CD4-positive, alpha-beta T cell treated with Interleukin-21 for 1 hour (primary cell): Measurements from ENCODE around the gene BSN.

Experiments used
- DNase-seq: peaks from one replicate; pipeline ENCODE4 v3.0.0-alpha.2; 2020

Gene BSN

GRCh38 chr3:49602049-49602554 lies 47.8 kb downstream of the BSN start:
- DNase-seq, result no peak

GRCh38 chr3:49602877-49603411 lies 48.7 kb downstream of the BSN start:
- peak; percentile 61 for DNase-seq

DNA sequence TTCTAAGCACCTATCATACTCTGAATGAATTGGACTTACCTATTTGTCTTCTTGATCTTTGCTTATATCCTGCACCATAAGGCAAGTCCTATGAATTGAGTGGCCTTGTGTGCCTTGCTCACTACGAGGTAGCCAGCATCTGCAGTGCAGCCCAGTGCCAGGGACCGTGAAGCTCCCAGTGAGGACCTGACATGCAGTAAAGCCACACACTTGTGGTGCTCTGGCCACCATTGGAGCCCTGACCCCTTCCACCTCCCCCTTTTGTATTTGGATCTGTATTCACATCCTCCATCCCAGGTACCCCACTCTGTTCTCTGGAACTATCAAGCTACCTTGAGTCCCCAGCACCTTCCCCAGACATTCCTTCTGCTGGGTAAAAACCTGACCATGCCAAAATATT lies 52.1 kb downstream of the BSN start:
- DNase-seq, result no peak

DNA sequence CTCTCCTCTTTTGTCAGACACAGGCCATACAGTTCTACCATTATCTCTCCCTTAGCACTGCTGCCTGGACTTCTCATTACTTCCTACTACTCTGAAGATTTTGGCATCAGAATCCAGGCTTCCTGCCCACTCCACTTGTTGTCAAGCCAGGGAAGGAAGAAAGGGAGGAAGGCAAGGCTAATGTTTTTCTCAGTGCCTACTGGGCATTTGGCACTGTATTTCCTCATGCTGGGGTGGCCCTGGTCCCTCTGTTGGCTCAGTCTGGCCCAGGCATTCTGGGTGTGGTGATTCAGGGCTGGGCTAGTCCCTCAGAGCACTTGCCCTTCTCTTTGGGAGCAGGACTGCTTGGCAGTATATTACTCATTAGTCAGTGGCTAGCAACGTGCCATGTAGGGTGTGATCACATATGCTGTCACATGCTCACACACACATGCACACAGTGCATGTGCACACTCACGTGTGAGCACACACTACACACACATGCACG lies 52.9 kb downstream of the BSN start:
- no peak for DNase-seq

DNA sequence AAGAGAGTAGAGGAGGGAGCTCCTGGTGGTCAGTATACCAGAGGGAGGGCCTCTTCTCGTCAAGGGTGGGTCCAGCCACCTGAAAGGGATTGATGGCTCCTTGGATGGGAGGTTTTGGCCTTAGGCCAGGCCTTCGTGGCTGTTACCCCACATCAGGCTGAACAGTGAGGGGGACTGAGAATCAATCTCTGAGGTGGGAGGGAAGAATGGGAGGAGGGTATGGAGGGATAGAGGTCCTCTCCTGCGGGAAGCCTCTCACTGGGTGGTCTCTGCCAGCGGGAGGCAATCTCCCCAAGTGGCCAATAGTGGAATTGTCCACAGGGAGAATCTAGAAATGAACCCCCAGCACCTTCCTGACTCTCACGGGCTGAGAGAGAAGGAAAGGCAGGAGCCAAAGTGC lies 53.5 kb downstream of the BSN start:
- no peak for DNase-seq

- DNase-seq, result no peak
Measured at GRCh38 chr3:49609314-49609713, 55.0 kb downstream of the BSN start.

DNA sequence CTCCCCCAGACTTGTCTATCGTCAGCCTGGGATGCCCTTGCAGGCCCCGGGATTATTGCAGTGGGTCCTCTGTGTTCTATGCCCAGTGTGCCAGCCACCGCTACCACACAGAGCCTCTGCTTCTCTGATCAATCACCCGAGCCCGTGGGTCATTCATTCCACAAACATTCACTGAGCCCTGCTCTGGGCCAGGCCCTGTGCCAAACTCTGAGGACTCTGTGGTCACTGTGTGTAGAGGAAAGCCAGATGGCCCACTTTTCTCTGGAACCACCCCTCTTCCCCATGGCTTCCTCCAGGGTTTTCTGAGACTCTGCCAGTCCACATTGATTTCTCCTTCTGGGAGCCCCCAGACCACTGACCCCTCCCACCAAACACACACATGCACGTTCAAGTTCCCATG lies 55.5 kb downstream of the BSN start:
- DNase-seq, result no peak

DNA sequence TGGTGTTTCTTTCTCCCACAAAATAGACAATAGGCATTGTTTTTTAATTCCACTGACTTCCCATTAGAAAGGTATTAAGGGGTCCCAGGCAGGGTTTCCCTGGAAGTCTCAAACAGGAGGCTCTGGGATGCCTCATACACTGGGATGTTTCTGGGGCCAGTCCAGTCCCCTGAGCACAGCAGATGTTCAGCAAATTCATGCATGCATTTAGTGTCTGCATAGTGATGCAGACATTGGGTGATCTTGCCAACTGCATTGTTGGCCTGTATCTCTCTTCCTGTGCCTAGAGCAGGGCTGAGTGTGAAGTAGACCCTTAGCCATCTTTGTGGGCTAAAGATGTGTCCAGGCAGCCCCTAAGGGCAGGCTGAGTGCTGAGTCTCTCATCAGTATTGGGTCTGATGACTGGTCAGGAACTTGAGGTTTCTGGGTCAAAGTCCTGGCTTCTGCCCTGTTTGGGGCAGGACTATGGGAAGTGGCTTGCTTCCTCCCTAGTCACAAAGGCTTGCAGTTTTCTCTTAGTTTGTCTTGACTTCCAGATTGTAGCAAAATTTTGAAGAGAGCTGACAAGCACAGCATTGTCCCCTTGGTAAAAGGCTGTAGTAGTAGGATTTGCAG lies 56.5 kb downstream of the BSN start:
- DNase-seq, result no peak

DNA sequence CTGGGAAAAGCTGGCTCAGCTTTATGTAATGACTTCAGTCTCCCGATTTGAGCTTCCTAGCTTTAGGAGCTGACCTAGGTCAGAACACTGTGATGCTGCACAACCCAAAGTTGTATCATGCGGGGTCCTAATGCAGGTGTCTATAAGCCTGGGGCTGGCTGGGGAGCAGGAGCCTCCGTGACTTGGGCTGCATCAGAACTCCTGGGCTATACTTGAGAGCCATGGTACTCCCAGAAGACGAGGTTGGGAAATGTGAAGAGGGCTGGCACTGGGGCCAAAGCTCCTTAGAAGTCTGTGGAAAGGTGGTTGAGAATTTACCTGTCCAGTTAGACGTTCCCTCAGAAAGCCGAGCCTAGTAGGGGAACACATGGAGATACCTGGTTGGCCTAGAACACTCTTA lies 57.0 kb downstream of the BSN start:
- DNase-seq, result no peak

GRCh38 chr3:49611719-49612118 lies 57.4 kb downstream of the BSN start:
- DNase-seq, result no peak

- DNase-seq, result no peak
Measured at GRCh38 chr3:49614936-49615335, 60.7 kb downstream of the BSN start.

DNA sequence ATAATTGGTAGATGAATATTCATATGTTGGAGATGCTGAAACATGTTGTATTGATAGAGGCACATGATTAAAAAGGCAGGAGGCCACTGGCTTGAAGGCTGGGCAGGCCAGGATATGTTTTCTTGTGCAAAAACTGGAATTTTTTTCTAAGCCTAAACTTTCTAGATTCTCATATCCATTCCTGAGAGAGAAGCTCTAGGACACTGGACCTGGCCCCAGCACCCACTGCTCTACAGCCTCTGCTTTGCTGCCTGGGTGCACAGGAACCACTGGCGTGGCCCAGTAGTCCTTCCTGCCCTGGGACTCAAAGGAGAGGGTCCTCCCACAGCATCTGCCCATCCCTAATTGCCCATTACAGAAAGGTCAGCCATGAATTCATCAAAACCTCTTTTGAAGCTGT lies 61.8 kb downstream of the BSN start:
- no peak for DNase-seq

DNA sequence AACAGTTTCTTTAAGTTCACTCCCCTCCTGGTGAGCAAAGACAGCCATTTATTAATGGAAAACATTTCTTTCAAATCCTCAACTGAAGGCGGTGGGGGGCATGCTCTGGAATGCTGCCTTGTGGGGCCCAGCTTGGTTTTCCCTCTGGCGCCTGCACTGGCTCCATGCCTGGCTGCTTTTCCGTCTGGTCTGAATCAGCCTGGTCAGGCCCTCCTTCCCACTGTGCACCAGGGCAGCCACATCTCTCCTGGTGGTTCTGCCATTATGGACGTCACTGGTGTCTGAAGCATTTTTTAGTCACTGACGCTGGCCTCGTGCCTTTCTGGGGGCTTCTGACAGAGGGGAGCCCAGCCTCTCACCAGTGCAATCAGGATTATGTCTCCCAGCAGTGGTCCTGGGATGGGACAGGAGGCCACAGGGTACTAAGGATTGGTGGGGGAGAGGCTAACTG lies 62.2 kb downstream of the BSN start:
- no peak for DNase-seq

- DNase-seq, result no peak
Measured at GRCh38 chr3:49617390-49618013, 63.2 kb downstream of the BSN start.

GRCh38 chr3:49618412-49618811 lies 64.1 kb downstream of the BSN start:
- no peak for DNase-seq

DNA sequence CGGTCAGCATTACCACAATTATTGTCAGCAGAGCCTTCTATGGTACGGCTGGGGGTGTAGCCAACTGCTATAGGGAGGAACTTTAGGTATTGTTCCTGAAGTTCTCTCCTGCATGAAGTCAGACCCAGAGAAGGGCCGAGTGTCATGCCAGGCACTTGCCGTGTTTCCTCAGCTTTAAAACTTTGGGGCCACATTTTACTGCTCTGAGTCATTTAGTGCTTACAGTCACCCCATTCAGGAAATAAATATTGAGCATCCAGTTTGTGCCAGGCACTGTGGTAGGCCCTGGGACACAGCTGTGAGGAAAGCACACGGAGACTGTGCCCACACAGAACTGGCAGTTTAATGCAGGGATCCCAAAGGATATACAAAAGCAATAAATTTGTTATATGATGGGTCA lies 65.4 kb downstream of the BSN start:
- DNase-seq, result no peak

- no peak for DNase-seq
Measured at GRCh38 chr3:49620728-49621127, 66.5 kb downstream of the BSN start.

- no peak for DNase-seq
Measured at GRCh38 chr3:49623071-49623470, 68.8 kb downstream of the BSN start.

DNA sequence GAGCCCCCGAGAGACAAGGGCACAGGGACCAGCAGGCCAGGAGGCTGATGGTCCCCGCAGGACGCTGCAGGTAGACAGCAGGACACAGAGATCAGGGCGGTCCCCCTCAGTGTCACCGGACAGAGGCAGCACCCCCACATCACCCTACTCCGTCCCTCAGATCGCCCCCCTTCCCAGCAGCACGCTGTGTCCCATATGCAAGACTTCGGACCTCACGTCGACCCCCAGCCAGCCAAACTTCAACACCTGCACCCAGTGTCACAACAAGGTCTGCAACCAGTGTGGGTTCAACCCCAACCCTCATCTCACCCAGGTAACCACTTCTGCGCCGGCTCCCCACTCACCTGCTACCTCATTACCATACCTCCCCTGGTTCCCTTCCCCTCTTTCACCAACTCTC lies 70.8 kb downstream of the BSN start:
- DNase-seq, result no peak

- DNase-seq, result no peak
Measured at GRCh38 chr3:49626101-49626581, 71.9 kb downstream of the BSN start.

DNA sequence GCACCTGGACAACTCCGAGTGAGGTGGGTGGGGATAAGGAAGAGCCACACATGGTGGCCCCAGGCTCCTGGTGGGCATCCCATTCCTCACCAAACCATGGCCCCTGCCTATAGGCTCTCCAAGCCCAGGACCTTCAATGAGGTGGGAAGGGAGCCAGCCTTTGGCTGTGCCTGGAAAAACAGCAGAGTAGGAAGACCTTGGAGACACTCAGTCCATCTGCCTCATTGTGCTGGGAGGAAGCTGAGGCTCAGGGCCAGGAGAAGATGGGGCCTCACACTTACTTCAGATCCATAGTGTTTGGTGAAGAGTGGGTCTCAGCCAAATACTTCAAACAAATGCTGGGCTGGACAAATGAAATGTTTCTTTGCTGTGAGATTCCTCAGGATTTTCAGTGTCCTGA lies 72.5 kb downstream of the BSN start:
- DNase-seq, result no peak

DNA sequence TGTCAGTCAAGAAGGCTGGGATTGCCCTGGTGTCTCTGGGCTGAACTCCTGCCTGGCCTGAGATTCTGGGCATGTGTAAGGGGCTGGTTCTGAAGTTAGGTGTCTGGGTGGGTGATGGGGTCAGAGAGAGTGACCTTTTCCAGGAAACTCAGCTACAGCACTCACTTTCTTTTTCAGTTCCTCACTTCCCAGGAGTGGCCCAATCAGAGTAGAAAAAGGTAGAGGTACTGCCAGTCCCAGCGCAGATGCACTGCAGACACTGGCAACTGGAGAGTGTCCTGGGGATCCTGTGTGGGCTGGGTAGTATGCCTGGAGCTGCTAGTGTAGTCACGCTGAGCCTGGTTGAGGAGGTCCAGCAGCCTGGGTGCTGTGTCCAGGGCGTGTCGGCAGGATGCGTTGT lies 73.4 kb downstream of the BSN start:
- DNase-seq, result no peak

- no peak for DNase-seq
Measured at GRCh38 chr3:49628249-49628648, 74.0 kb downstream of the BSN start.

DNA sequence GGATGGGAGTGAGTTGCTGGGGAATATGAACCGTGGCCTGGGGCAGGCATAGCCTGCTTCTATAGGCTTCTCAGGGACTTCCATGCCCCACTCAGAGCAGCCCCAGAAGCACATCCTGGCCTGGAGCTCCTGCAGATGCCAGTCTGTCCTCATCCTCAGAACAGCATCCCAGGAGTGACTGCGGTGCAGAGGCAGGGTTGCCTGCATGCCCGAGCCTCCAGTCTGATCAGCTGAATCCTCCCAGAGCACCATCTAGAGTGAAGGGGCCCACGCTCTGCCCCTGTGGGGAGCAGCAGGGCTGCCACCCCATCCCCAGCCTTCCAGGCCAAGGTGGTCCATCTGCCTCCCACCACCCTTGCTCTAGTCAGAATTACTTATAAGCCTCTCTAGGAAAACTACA lies 75.2 kb downstream of the BSN start:
- no peak for DNase-seq
